ENCODE data around the gene TUBGCP3.

TUBGCP3 gene

GRCh38 chr13:112603641-112604225, 15.8 kb upstream of the TUBGCP3 start:
- peak; percentile 31 for DNase-seq (ENCODE audit: low read depth, low spot score)
- in situ Hi-C loops (cut with HindIII; ENCODE audit: low sequenced_read_pairs) = no loop called here
- H3K4me3 ChIP-seq (ENCODE audit: low read depth, low read length) = no peak overlapping the region
- TF ChIP-seq, protein P1, sequence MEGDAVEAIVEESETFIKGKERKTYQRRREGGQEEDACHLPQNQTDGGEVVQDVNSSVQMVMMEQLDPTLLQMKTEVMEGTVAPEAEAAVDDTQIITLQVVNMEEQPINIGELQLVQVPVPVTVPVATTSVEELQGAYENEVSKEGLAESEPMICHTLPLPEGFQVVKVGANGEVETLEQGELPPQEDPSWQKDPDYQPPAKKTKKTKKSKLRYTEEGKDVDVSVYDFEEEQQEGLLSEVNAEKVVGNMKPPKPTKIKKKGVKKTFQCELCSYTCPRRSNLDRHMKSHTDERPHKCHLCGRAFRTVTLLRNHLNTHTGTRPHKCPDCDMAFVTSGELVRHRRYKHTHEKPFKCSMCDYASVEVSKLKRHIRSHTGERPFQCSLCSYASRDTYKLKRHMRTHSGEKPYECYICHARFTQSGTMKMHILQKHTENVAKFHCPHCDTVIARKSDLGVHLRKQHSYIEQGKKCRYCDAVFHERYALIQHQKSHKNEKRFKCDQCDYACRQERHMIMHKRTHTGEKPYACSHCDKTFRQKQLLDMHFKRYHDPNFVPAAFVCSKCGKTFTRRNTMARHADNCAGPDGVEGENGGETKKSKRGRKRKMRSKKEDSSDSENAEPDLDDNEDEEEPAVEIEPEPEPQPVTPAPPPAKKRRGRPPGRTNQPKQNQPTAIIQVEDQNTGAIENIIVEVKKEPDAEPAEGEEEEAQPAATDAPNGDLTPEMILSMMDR (IDR thresholded peaks at IDR 0.05; ENCODE audit: low read depth, low read length) = no peak

- no peak for DNase-seq (ENCODE audit: low read depth, low spot score)
- in situ Hi-C loops (cut with HindIII; ENCODE audit: low sequenced_read_pairs) = no loop called here
- TF ChIP-seq, protein P1 (IDR thresholded peaks at IDR 0.05; ENCODE audit: low read depth, low read length) = no peak
- H3K4me3 ChIP-seq (ENCODE audit: low read depth, low read length) = no peak overlapping the region
Measured at GRCh38 chr13:112602189-112602588, 14.2 kb upstream of the TUBGCP3 start.

- H3K4me3 ChIP-seq (ENCODE audit: low read depth, low read length) = no peak overlapping the region
- TF ChIP-seq, protein P1 (IDR thresholded peaks at IDR 0.05; ENCODE audit: low read depth, low read length) = no peak
- in situ Hi-C loops (cut with HindIII; ENCODE audit: low sequenced_read_pairs) = no loop called here
- DNase-seq (ENCODE audit: low read depth, low spot score) = no peak
Measured at GRCh38 chr13:112601371-112601770, 13.4 kb upstream of the TUBGCP3 start.

- TF ChIP-seq, protein P1 (IDR thresholded peaks at IDR 0.05; ENCODE audit: low read depth, low read length) = no peak
- in situ Hi-C loops (cut with HindIII; ENCODE audit: low sequenced_read_pairs) = no loop called here
Measured at GRCh38 chr13:112596235-112596634, 8.3 kb upstream of the TUBGCP3 start.

GRCh38 chr13:112592647-112593046, 4.7 kb upstream of the TUBGCP3 start:
- TF ChIP-seq, protein P1 (IDR thresholded peaks at IDR 0.05; ENCODE audit: low read depth, low read length) = no peak
- in situ Hi-C loops (cut with HindIII; ENCODE audit: low sequenced_read_pairs) = no loop called here
- DNase-seq (ENCODE audit: low read depth, low spot score) = no peak
- H3K4me3 ChIP-seq (ENCODE audit: low read depth, low read length) = no peak overlapping the region

More at GRCh38 chr13:112596235-112596634, 8.3 kb upstream of the TUBGCP3 start:
- DNase-seq (ENCODE audit: low read depth, low spot score) = no peak
- H3K4me3 ChIP-seq (ENCODE audit: low read depth, low read length) = no peak overlapping the region

DNA sequence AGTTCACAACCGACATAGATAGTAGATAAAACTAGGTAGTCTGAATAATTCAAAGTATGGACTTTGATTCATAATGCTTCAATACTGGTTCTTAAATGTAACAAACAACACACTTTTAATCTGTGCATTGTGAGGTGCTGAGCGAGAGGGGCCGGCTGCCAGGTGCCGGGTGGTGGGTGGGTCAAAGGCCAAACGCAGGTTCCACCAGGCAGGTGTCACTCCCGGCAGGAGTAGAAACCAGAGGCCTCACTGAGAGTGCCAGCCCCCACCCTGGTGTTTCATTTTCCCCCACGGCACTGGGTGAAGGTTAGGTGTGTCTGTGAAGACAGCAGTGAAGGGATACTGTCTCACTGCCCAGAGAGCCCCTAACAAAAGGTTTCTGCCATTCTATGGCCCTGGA, 4.2 kb upstream of the TUBGCP3 start:
- no peak overlapping the region for H3K4me3 ChIP-seq (ENCODE audit: low read depth, low read length)
- TF ChIP-seq, protein P1 (IDR thresholded peaks at IDR 0.05; ENCODE audit: low read depth, low read length) = no peak
- no peak for DNase-seq (ENCODE audit: low read depth, low spot score)
- in situ Hi-C loops (cut with HindIII; ENCODE audit: low sequenced_read_pairs) = no loop called here
